Measurements from ENCODE around the gene ARHGEF25. TPM values are rescaled to one million over a fixed set of nuclear protein-coding genes. Genes with fewer than 3 reads are reported as not detected.
"Not testable (repeated sequence)": the region's sequence is repeated elsewhere in the genome, so short reads cannot be mapped to it uniquely, and the experiment has no call there.

The ARHGEF25 gene
- total RNA-seq, 1 experiment from 2014 or later = 5.2 TPM

- no peaks in the 10 kb centered on the region for H3K4me1 ChIP-seq
- no peaks in the 10 kb centered on the region for H3K9me3 Mint-ChIP-seq (ENCODE audit: unreplicated experiment)
- H3K36me3 Mint-ChIP-seq (ENCODE audit: insufficient read depth, unreplicated experiment) = no peaks in the 10 kb centered on the region
- CTCF ChIA-PET = no interaction called here
- no peak overlapping the region for H3K27ac Mint-ChIP-seq (ENCODE audit: unreplicated experiment)
- peaks cover 3% of the 10 kb centered on the region for H3K27me3 Mint-ChIP-seq (ENCODE audit: insufficient read depth, unreplicated experiment)
- no peaks in the 10 kb centered on the region for H3K9me3 ChIP-seq
- no peaks in the 10 kb centered on the region for H3K4me1 Mint-ChIP-seq (ENCODE audit: low read depth, unreplicated experiment)
- intact Hi-C loops (cut with micrococcal nuclease; ENCODE audit: unreplicated experiment) = no loop called here
- TF ChIP-seq, protein P1, sequence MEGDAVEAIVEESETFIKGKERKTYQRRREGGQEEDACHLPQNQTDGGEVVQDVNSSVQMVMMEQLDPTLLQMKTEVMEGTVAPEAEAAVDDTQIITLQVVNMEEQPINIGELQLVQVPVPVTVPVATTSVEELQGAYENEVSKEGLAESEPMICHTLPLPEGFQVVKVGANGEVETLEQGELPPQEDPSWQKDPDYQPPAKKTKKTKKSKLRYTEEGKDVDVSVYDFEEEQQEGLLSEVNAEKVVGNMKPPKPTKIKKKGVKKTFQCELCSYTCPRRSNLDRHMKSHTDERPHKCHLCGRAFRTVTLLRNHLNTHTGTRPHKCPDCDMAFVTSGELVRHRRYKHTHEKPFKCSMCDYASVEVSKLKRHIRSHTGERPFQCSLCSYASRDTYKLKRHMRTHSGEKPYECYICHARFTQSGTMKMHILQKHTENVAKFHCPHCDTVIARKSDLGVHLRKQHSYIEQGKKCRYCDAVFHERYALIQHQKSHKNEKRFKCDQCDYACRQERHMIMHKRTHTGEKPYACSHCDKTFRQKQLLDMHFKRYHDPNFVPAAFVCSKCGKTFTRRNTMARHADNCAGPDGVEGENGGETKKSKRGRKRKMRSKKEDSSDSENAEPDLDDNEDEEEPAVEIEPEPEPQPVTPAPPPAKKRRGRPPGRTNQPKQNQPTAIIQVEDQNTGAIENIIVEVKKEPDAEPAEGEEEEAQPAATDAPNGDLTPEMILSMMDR (IDR thresholded peaks at IDR 0.05; ENCODE audit: insufficient read depth in 1 of 2, low read depth in 1 of 2, low read length in 1 of 2, severe bottlenecking in 1 of 2, unreplicated experiment in 1 of 2) = no peak
- POLR2A ChIA-PET = no interaction called here
- no peak overlapping the region for H3K4me3 ChIP-seq (ENCODE audit: low read depth, low read length)
- H3K36me3 ChIP-seq (ENCODE audit: control insufficient read depth, insufficient read depth, low read length) = no peaks in the 10 kb centered on the region
- H3K27me3 ChIP-seq (replicated peaks; ENCODE audit: control insufficient read depth, insufficient read depth, low read length) = no peaks in the 10 kb centered on the region
- H3K4me3 Mint-ChIP-seq (ENCODE audit: unreplicated experiment) = no peak overlapping the region
- no TSS peak for BruUV-seq (replicated peaks)
- no peak for DNase-seq
These were observed 44.5 kb downstream of the ARHGEF25 start for GRCh38 chr12:57655541-57656240.

DNA sequence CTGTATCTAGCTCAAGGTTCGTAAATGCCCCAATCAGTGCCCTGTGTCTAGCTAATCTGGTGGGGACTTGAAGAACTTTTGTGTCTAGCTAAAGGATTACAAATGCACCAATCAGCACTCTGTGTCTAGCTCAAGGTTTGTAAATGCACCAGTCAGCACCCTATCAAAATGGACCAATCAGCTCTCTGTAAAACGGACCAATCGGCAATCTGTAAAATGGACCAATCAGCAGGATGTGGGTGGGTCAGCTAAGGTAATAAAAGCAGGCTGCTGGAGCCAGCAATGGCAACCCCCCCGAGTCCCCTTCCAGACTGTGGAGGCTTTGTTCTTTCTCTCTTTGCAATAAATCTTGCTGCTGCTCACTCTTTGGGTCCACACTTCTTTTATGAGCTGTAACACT, 45.2 kb downstream of the ARHGEF25 start:
- H3K4me1 Mint-ChIP-seq (ENCODE audit: low read depth, unreplicated experiment); H3K9me3 ChIP-seq; H3K27me3 Mint-ChIP-seq (ENCODE audit: insufficient read depth, unreplicated experiment); BruUV-seq (replicated peaks); H3K27me3 ChIP-seq (replicated peaks; ENCODE audit: control insufficient read depth, insufficient read depth, low read length); H3K36me3 Mint-ChIP-seq (ENCODE audit: insufficient read depth, unreplicated experiment); POLR2A ChIA-PET; CTCF ChIA-PET; H3K27ac Mint-ChIP-seq (ENCODE audit: unreplicated experiment); DNase-seq; H3K4me3 ChIP-seq (ENCODE audit: low read depth, low read length); H3K4me1 ChIP-seq; H3K36me3 ChIP-seq (ENCODE audit: control insufficient read depth, insufficient read depth, low read length); H3K4me3 Mint-ChIP-seq (ENCODE audit: unreplicated experiment); H3K9me3 Mint-ChIP-seq (ENCODE audit: unreplicated experiment); intact Hi-C loops (cut with micrococcal nuclease; ENCODE audit: unreplicated experiment): not testable (repeated sequence)

- H3K4me3 ChIP-seq (ENCODE audit: low read depth, low read length) = no peak overlapping the region
- Mint-ChIP-seq H3K4me3 (ENCODE audit: unreplicated experiment) (no peak overlapping the region), H3K27me3 (ENCODE audit: insufficient read depth, unreplicated experiment) (peaks cover 3% of the 10 kb centered on the region), H3K9me3 (ENCODE audit: unreplicated experiment) (no peaks in the 10 kb centered on the region), H3K27ac (ENCODE audit: unreplicated experiment) (no peak overlapping the region), H3K36me3 (ENCODE audit: insufficient read depth, unreplicated experiment) (no peaks in the 10 kb centered on the region), H3K4me1 (ENCODE audit: low read depth, unreplicated experiment) (no peaks in the 10 kb centered on the region)
- no peak for DNase-seq
- peaks cover 7% of the 10 kb centered on the region for H3K9me3 ChIP-seq
- TF ChIP-seq, protein P1 (IDR thresholded peaks at IDR 0.05; ENCODE audit: insufficient read depth in 1 of 2, low read depth in 1 of 2, low read length in 1 of 2, severe bottlenecking in 1 of 2, unreplicated experiment in 1 of 2) = no peak
- no peaks in the 10 kb centered on the region for H3K36me3 ChIP-seq (ENCODE audit: control insufficient read depth, insufficient read depth, low read length)
- intact Hi-C loops (cut with micrococcal nuclease; ENCODE audit: unreplicated experiment) = no loop called here
- ChIA-PET CTCF (no interaction called here), POLR2A (no interaction called here)
- no TSS peak for BruUV-seq (replicated peaks)
- no peaks in the 10 kb centered on the region for H3K27me3 ChIP-seq (replicated peaks; ENCODE audit: control insufficient read depth, insufficient read depth, low read length)
- no peaks in the 10 kb centered on the region for H3K4me1 ChIP-seq
These were observed 46.5 kb downstream of the ARHGEF25 start for GRCh38 chr12:57657744-57658143.

Data from Caco-2 (cell line).